T-helper 2 cell treated with Interferon-gamma antibody and Interleukin-4, amounts not matched to agents 100 ng/mL and 5 ng/mL, for 36 hours (primary cell): ENCODE results near the gene ADH1B. TPM values are rescaled to one million over a fixed set of nuclear protein-coding genes. Genes with fewer than 3 reads are reported as not detected.
"Not testable (repeated sequence)": the region's sequence is repeated elsewhere in the genome, so short reads cannot be mapped to it uniquely, and the experiment has no call there.

Source experiments
- intact Hi-C: fragments of 100-400 bp; cut with micrococcal nuclease; formaldehyde crosslinking; loops from one replicate; pipeline ENCODE4 v1.15.1; 2023
- total RNA-seq: library from RNA; stranded (reverse); gene quantifications from 2 replicates; pipeline ENCODE4 v1.2.3, GENCODE V29; 2022

ADH1B gene
- total RNA-seq, result not detected in 2 replicates

GRCh38 chr4:99321241-99322191 lies at the start of gene ADH1B:
TSS of gene ADH1B (minus strand) at chr4:99321401. CDS start at chr4:99321331, 70 bp downstream.
- intact Hi-C loops, result no loop called here

GRCh38 chr4:99367817-99368216 lies 46.6 kb upstream of the ADH1B start:
- intact Hi-C loops, result not testable (repeated sequence)

GRCh38 chr4:99366491-99366890 lies 45.3 kb upstream of the ADH1B start:
- intact Hi-C loops, result no loop called here

GRCh38 chr4:99362768-99363167 lies 41.6 kb upstream of the ADH1B start:
- intact Hi-C loops, result no loop called here

- intact Hi-C loops, result no loop called here
Measured at GRCh38 chr4:99361899-99362275, 40.7 kb upstream of the ADH1B start.

GRCh38 chr4:99361268-99361898 lies 40.2 kb upstream of the ADH1B start:
- intact Hi-C loops, result no loop called here

- intact Hi-C loops, result no loop called here
Measured at GRCh38 chr4:99359480-99360204, 38.4 kb upstream of the ADH1B start.

GRCh38 chr4:99357948-99358347 lies 36.7 kb upstream of the ADH1B start:
- intact Hi-C loops, result no loop called here

- intact Hi-C loops, result no loop called here
Measured at GRCh38 chr4:99356992-99357391, 35.8 kb upstream of the ADH1B start.

GRCh38 chr4:99356149-99356548 lies 34.9 kb upstream of the ADH1B start:
- intact Hi-C loops, result not testable (repeated sequence)

- intact Hi-C loops, result no loop called here
Measured at GRCh38 chr4:99352602-99353537, 31.7 kb upstream of the ADH1B start, which contains the start of gene ADH1C. TSS of gene ADH1C (minus strand) at chr4:99352746. CDS start at chr4:99352675, 71 bp downstream.

GRCh38 chr4:99351487-99351886 lies 30.3 kb upstream of the ADH1B start:
- intact Hi-C loops, result no loop called here

- intact Hi-C loops, result no loop called here
Measured at GRCh38 chr4:99349338-99349737, 28.1 kb upstream of the ADH1B start.

GRCh38 chr4:99342624-99343023 lies 21.4 kb upstream of the ADH1B start:
- intact Hi-C loops, result not testable (repeated sequence)

- intact Hi-C loops, result no loop called here
Measured at GRCh38 chr4:99341426-99341825, 20.2 kb upstream of the ADH1B start.

GRCh38 chr4:99339172-99339571 lies 18.0 kb upstream of the ADH1B start:
- intact Hi-C loops, result no loop called here

GRCh38 chr4:99336553-99336952 lies 15.4 kb upstream of the ADH1B start:
- intact Hi-C loops, result no loop called here

GRCh38 chr4:99334880-99335279 lies 13.7 kb upstream of the ADH1B start:
- intact Hi-C loops, result no loop called here

- intact Hi-C loops, result no loop called here
Measured at GRCh38 chr4:99330648-99331047, 9.4 kb upstream of the ADH1B start.

GRCh38 chr4:99329876-99330275 lies 8.7 kb upstream of the ADH1B start:
- intact Hi-C loops, result no loop called here

GRCh38 chr4:99324979-99325378 lies 3.8 kb upstream of the ADH1B start:
- intact Hi-C loops, result no loop called here
